Type B pancreatic cell (in vitro differentiated cells): ENCODE results near the gene NTHL1. TPM values are rescaled to one million over a fixed set of nuclear protein-coding genes. Genes with fewer than 3 reads are reported as not detected.

Source experiments
- DNase-seq: peaks from one replicate; pipeline ENCODE4 v3.0.0; 2021; ENCODE audit warnings: mixed read lengths; ENCODE audit not compliant: unreplicated experiment; ENCODE audit errors: extremely low spot score
- H3K27ac Mint-ChIP-seq: 2 replicates; pipeline ENCODE4 v1.8.0; 2021; ENCODE audit warnings: mild to moderate bottlenecking, mixed read lengths
- H3K27me3 Mint-ChIP-seq: 2 replicates; pipeline ENCODE4 v1.8.0; 2021; ENCODE audit warnings: mixed read lengths
- H3K36me3 Mint-ChIP-seq: 2 replicates; pipeline ENCODE4 v1.8.0; 2021; ENCODE audit warnings: mixed read lengths
- H3K4me1 Mint-ChIP-seq: one replicate; pipeline ENCODE4 v1.8.0; 2021; ENCODE audit warnings: mixed read lengths; ENCODE audit not compliant: unreplicated experiment
- H3K4me3 Mint-ChIP-seq: 2 replicates; pipeline ENCODE4 v1.8.0; 2021; ENCODE audit warnings: mild to moderate bottlenecking, mixed read lengths
- H3K9me3 Mint-ChIP-seq: 2 replicates; pipeline ENCODE4 v1.8.0; 2021; ENCODE audit warnings: mixed read lengths
- total RNA-seq: library from RNA; stranded (reverse); gene quantifications from 2 replicates; pipeline ENCODE4 v1.2.1, GENCODE V29; 2021; ENCODE audit warnings: low replicate concordance
- TF ChIP-seq, protein P1 (sequence below): fragments of 200-600 bp; sonication (generic); conservative IDR thresholded peaks from 2 replicates; pipeline ENCODE4 v1.5.0; 2021; ENCODE audit warnings: antibody characterized with exemption, mild to moderate bottlenecking

The NTHL1 gene
- total RNA-seq, 1 donor from 2014 or later, result 37.6 TPM

DNA sequence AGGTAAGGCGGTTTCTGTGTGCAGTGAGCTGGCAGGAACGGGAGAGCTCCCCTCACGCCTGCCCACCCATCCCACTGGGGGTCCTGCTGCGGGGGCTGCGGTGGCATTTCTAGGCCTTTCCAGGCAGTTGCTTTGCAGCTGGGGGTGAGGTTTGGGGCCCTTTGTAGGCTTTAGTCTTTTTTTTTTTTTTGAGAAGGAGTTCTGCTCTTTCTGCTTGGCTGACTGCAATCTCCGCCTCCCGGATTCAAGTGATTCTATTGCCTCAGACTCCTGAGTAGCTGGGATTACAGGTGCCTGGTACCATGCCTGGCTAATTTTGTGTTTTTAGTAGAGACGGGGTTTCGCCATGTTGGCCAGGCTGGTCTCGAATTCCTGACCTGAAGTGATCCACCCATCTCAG lies 11.2 kb upstream of the NTHL1 start:
- H3K27ac Mint-ChIP-seq, result no peak overlapping the region
- no peaks in the 10 kb centered on the region for H3K9me3 Mint-ChIP-seq

DNA sequence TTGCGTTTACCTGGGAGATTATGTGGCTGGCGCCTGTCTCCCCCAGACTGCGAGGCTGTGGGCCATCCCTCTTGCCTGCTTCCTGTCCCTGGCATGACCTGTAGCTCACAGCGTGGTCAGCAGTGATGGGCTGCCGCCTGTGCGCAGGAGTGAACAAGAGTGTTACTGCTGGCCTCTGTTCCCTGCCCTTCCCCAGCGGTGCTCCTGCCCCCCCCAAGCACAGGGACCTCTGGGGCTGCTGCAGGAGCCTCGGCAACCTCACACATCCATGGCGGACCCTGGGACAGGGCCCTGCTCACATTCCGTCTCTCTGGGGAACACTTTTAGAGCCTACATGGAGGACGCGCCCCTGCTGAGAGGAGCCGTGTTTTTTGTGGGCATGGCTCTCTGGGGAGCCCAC lies 10.8 kb upstream of the NTHL1 start:
- no peak overlapping the region for H3K27ac Mint-ChIP-seq
- TF ChIP-seq, protein P1, sequence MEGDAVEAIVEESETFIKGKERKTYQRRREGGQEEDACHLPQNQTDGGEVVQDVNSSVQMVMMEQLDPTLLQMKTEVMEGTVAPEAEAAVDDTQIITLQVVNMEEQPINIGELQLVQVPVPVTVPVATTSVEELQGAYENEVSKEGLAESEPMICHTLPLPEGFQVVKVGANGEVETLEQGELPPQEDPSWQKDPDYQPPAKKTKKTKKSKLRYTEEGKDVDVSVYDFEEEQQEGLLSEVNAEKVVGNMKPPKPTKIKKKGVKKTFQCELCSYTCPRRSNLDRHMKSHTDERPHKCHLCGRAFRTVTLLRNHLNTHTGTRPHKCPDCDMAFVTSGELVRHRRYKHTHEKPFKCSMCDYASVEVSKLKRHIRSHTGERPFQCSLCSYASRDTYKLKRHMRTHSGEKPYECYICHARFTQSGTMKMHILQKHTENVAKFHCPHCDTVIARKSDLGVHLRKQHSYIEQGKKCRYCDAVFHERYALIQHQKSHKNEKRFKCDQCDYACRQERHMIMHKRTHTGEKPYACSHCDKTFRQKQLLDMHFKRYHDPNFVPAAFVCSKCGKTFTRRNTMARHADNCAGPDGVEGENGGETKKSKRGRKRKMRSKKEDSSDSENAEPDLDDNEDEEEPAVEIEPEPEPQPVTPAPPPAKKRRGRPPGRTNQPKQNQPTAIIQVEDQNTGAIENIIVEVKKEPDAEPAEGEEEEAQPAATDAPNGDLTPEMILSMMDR, result no peak
- H3K9me3 Mint-ChIP-seq, result no peaks in the 10 kb centered on the region
- no peaks in the 10 kb centered on the region for H3K36me3 Mint-ChIP-seq
- DNase-seq, result no peak
- H3K4me1 Mint-ChIP-seq, result no peaks in the 10 kb centered on the region
- no peaks in the 10 kb centered on the region for H3K27me3 Mint-ChIP-seq
- H3K4me3 Mint-ChIP-seq, result no peak overlapping the region

More for the DNA sequence above, 11.2 kb upstream of the NTHL1 start:
- TF ChIP-seq, protein P1, result no peak
- no peaks in the 10 kb centered on the region for H3K4me1 Mint-ChIP-seq
- no peak for DNase-seq
- H3K4me3 Mint-ChIP-seq, result no peak overlapping the region
- no peaks in the 10 kb centered on the region for H3K36me3 Mint-ChIP-seq
- no peaks in the 10 kb centered on the region for H3K27me3 Mint-ChIP-seq

DNA sequence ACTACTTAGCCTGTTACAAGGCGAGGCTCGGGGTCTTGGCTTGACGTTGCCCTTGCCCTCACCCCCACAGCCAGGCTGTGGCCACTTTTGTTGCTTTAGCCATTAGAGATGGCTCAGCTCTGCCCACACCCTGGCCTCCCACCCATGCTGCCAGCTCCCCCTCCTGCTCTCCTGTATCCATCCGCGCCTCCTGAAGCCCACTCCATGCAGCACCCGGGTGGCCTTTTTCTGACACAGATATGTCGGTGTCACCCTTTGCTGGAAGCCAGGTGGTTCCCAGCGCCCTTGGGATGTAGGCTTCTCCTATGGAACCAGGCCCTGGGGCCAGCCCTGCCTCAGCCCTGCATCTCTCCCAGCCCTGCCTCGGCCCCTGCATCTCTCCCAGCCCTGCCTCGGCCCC lies 9.8 kb upstream of the NTHL1 start:
- TF ChIP-seq, protein P1, result no peak
- Mint-ChIP-seq H3K4me1 (no peaks in the 10 kb centered on the region), H3K27me3 (no peaks in the 10 kb centered on the region), H3K9me3 (no peaks in the 10 kb centered on the region), H3K27ac (peak overlapping the region; percentile 23), H3K4me3 (no peak overlapping the region), H3K36me3 (no peaks in the 10 kb centered on the region)
- DNase-seq, result no peak

DNA sequence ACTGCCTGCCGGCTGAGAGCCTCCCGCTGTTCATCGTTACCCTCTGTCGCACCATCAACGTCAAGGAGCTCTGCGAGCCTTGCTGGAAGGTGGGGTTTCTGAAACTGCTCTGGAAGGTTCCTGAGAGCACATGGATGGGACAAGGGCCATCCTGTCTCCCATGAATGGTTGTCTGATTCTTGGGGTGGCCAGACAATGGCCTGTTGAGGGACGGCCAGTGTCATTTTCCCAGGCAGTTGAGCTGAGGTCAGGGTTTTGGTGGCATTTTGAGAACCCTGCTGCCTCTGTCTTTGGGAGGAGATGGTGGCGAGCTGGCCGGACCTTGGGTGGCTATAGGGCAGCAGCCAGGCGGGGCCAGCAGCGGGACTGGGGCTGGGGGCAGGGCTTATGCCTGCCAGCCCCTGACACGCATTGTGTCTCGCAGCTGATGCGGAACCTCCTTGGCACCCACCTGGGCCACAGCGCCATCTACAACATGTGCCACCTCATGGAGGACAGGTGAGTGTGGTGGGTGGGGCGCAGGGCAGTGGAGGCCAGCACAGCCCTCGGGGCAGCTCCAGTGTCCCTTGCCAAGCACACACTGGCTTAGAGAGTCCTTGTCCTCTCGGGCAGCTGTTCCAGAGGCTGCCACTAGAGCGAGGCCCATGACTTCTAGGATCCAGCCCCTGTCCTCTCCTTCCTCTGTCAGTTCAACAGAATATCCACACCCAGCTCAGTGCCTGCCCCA lies 9.2 kb upstream of the NTHL1 start:
- H3K4me3 Mint-ChIP-seq, result no peak overlapping the region
- TF ChIP-seq, protein P1, result peak; percentile 60
- H3K27ac Mint-ChIP-seq, result peak overlapping the region; percentile 23
- no peaks in the 10 kb centered on the region for H3K36me3 Mint-ChIP-seq
- H3K9me3 Mint-ChIP-seq, result no peaks in the 10 kb centered on the region
- no peak for DNase-seq
- no peaks in the 10 kb centered on the region for H3K4me1 Mint-ChIP-seq
- no peaks in the 10 kb centered on the region for H3K27me3 Mint-ChIP-seq

DNA sequence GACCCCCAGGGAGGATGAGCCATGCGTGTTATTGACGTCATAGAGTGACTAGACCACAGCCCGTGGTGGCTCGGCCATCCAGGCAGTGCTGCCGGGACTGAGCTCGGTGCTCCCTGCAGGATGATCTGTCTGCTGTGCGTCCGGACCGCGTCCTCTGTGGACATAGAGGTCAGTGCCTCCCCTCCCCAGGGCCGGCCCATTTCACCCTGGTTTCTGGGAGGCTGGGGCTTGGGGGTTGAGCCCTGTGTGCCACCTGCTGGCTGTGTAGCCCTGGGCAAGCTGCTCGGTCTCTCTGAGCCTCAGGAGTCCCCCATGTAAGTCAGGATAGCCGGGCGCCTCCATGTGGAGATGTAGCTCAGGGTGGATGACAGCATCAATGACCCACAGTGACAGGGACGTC lies 8.4 kb upstream of the NTHL1 start:
- Mint-ChIP-seq H3K4me1 (no peaks in the 10 kb centered on the region), H3K9me3 (no peaks in the 10 kb centered on the region), H3K27me3 (no peaks in the 10 kb centered on the region), H3K27ac (no peak overlapping the region), H3K36me3 (no peaks in the 10 kb centered on the region), H3K4me3 (no peak overlapping the region)
- TF ChIP-seq, protein P1, result no peak
- no peak for DNase-seq
